ENCODE results near the gene CORO2A. TPM values are rescaled to one million over a fixed set of nuclear protein-coding genes. Genes with fewer than 3 reads are reported as not detected.

CORO2A gene
- total RNA-seq, 1 donor from 2014 or later, result 0.96 TPM

GRCh38 chr9:98215821-98216220 lies 23.4 kb upstream of the CORO2A start:
- H3K9me3 Mint-ChIP-seq, result no peaks in the 10 kb centered on the region
- intact Hi-C loops (cut with micrococcal nuclease), result no loop called here
- no peak overlapping the region for H3K4me3 Mint-ChIP-seq (ENCODE audit: low read depth)
- no peak for DNase-seq (ENCODE audit: low spot score)
- H3K36me3 Mint-ChIP-seq (ENCODE audit: low read depth), result no peaks in the 10 kb centered on the region
- H3K27ac Mint-ChIP-seq, result no peak overlapping the region
- H3K4me1 Mint-ChIP-seq (ENCODE audit: low read depth), result no peaks in the 10 kb centered on the region
- H3K27me3 Mint-ChIP-seq (ENCODE audit: low read depth), result no peaks in the 10 kb centered on the region

DNA sequence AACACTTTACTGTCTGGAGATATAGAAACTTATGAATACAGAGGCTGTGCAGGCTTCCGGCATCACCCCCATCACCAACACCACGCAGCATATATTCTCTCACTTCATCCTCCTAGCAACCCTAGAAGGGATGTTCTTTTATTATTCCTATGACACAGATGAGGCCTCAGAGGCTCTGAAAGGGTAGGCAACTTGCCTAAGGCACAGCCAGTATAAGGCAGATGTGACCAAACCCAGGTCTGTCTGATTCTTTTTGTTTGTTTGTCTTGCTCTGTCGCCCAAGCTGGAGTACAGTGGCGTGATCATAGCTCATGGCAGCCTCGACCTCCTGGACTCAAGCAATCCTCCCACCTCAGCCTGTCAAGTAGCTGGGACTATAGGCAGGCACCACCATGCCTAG lies 22.8 kb upstream of the CORO2A start:
- no peaks in the 10 kb centered on the region for H3K27me3 Mint-ChIP-seq (ENCODE audit: low read depth)
- no peak overlapping the region for H3K4me3 Mint-ChIP-seq (ENCODE audit: low read depth)
- no peak for DNase-seq (ENCODE audit: low spot score)
- intact Hi-C loops (cut with micrococcal nuclease), result no loop called here
- H3K27ac Mint-ChIP-seq, result no peak overlapping the region
- no peaks in the 10 kb centered on the region for H3K4me1 Mint-ChIP-seq (ENCODE audit: low read depth)
- H3K9me3 Mint-ChIP-seq, result no peaks in the 10 kb centered on the region
- H3K36me3 Mint-ChIP-seq (ENCODE audit: low read depth), result no peaks in the 10 kb centered on the region

GRCh38 chr9:98214811-98215210 lies 22.4 kb upstream of the CORO2A start:
- Mint-ChIP-seq H3K27ac (no peak overlapping the region), H3K4me1 (ENCODE audit: low read depth) (no peaks in the 10 kb centered on the region), H3K27me3 (ENCODE audit: low read depth) (no peaks in the 10 kb centered on the region), H3K9me3 (no peaks in the 10 kb centered on the region), H3K36me3 (ENCODE audit: low read depth) (no peaks in the 10 kb centered on the region), H3K4me3 (ENCODE audit: low read depth) (no peak overlapping the region)
- no peak for DNase-seq (ENCODE audit: low spot score)
- intact Hi-C loops (cut with micrococcal nuclease), result no loop called here

DNA sequence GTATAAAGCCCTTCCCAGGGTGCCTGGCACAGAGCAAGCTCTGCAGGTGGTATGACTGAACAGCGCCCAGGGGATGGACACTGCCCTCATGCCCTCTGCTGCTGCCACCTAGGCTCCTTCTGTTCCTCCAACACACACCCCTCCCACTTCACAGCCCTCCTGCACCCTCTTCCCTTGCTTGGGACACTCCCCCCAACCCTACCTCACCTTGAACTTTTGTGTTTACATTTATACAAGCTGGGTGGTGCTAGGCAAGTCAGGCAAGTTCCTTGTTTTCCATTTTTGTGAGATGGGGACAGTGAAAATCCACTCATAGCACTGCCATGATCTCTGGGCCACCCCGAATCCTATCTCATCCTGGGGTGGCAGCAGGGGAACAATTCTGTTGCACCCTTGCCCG lies 18.8 kb upstream of the CORO2A start:
- H3K36me3 Mint-ChIP-seq (ENCODE audit: low read depth), result no peaks in the 10 kb centered on the region
- no peaks in the 10 kb centered on the region for H3K4me1 Mint-ChIP-seq (ENCODE audit: low read depth)
- no peaks in the 10 kb centered on the region for H3K9me3 Mint-ChIP-seq
- intact Hi-C loops (cut with micrococcal nuclease), result no loop called here
- no peak for DNase-seq (ENCODE audit: low spot score)
- H3K27me3 Mint-ChIP-seq (ENCODE audit: low read depth), result no peaks in the 10 kb centered on the region
- H3K4me3 Mint-ChIP-seq (ENCODE audit: low read depth), result no peak overlapping the region
- H3K27ac Mint-ChIP-seq, result no peak overlapping the region

DNA sequence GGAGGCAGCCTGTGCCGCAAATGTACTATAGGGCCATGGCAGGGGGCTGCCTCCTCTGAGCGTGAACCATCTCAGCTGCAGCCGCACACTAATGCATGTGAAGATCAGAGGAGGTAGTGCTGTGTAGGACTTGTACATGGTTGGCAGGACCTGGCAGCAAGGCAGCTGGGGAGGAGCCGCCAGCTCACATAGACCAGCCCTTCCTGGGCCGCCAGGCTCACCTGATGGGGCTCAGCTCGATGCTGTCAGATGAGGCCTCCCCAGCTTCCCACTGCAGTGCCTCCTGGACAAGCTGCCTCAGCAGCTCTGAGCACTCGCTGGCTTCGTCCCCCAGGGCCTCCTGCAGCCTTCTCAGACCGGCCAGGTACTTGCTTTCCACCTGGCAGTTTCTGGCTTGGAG lies 18.0 kb upstream of the CORO2A start:
- Mint-ChIP-seq H3K4me3 (ENCODE audit: low read depth) (no peak overlapping the region), H3K27ac (no peak overlapping the region), H3K27me3 (ENCODE audit: low read depth) (no peaks in the 10 kb centered on the region), H3K36me3 (ENCODE audit: low read depth) (no peaks in the 10 kb centered on the region), H3K9me3 (no peaks in the 10 kb centered on the region), H3K4me1 (ENCODE audit: low read depth) (no peaks in the 10 kb centered on the region)
- no peak for DNase-seq (ENCODE audit: low spot score)
- intact Hi-C loops (cut with micrococcal nuclease), result no loop called here

- H3K4me3 Mint-ChIP-seq (ENCODE audit: low read depth), result no peak overlapping the region
- intact Hi-C loops (cut with micrococcal nuclease), result no loop called here
- no peaks in the 10 kb centered on the region for H3K4me1 Mint-ChIP-seq (ENCODE audit: low read depth)
- no peaks in the 10 kb centered on the region for H3K36me3 Mint-ChIP-seq (ENCODE audit: low read depth)
- no peak for DNase-seq (ENCODE audit: low spot score)
- no peaks in the 10 kb centered on the region for H3K27me3 Mint-ChIP-seq (ENCODE audit: low read depth)
- no peak overlapping the region for H3K27ac Mint-ChIP-seq
- H3K9me3 Mint-ChIP-seq, result no peaks in the 10 kb centered on the region
Observed at GRCh38 chr9:98209530-98209929, 17.1 kb upstream of the CORO2A start.

GRCh38 chr9:98208635-98209034 lies 16.2 kb upstream of the CORO2A start:
- Mint-ChIP-seq H3K4me1 (ENCODE audit: low read depth) (no peaks in the 10 kb centered on the region), H3K9me3 (no peaks in the 10 kb centered on the region), H3K27me3 (ENCODE audit: low read depth) (no peaks in the 10 kb centered on the region), H3K27ac (no peak overlapping the region), H3K36me3 (ENCODE audit: low read depth) (no peaks in the 10 kb centered on the region), H3K4me3 (ENCODE audit: low read depth) (no peak overlapping the region)
- intact Hi-C loops (cut with micrococcal nuclease), result no loop called here
- no peak for DNase-seq (ENCODE audit: low spot score)

DNA sequence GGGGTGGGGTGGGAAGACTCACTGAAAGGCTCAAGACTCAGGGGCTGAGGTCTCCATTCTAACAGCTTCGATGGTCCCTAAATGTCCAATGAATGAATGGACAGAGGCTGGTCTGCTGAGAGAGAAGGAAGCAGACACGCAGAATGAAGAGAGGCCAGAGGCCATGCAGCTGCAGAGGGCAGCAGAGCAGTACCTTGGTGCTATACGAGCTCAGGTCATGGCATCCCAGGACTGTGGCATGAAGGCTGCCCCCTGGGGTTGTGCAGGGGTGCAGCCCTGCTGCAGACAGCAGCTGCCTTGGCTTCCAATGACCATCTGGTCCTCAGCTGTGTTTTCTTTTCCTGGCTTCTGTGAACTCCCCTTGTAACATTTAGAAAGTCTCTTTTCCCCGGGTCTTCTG lies 15.2 kb upstream of the CORO2A start:
- H3K27ac Mint-ChIP-seq, result no peak overlapping the region

DNA sequence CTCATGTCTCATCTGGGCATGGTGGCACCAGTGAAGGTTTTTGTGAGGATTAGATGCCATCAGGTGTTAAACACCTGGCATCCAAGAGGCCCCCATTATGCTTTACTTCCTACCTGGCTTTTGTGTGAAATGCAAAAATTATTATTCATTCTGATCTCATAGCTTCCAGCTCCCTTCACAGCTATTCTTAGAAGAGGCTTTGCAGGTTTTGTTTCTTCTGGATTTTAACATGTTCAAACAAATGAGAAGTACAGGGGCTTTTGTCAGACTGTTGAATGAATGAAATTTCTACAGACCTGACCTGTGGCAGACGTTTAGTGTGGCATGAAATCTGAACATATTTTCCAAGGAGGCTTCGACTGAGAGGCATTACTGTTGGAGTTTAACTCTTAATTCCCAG lies 14.3 kb upstream of the CORO2A start:
- Mint-ChIP-seq H3K27me3 (ENCODE audit: low read depth) (no peaks in the 10 kb centered on the region), H3K4me1 (ENCODE audit: low read depth) (no peaks in the 10 kb centered on the region), H3K27ac (no peak overlapping the region), H3K36me3 (ENCODE audit: low read depth) (no peaks in the 10 kb centered on the region), H3K9me3 (no peaks in the 10 kb centered on the region), H3K4me3 (ENCODE audit: low read depth) (no peak overlapping the region)
- intact Hi-C loops (cut with micrococcal nuclease), result no loop called here
- DNase-seq (ENCODE audit: low spot score), result no peak

More for the DNA sequence above, 15.2 kb upstream of the CORO2A start:
- Mint-ChIP-seq H3K4me3 (ENCODE audit: low read depth) (no peak overlapping the region), H3K27me3 (ENCODE audit: low read depth) (no peaks in the 10 kb centered on the region), H3K9me3 (no peaks in the 10 kb centered on the region), H3K4me1 (ENCODE audit: low read depth) (no peaks in the 10 kb centered on the region), H3K36me3 (ENCODE audit: low read depth) (no peaks in the 10 kb centered on the region)
- no peak for DNase-seq (ENCODE audit: low spot score)
- intact Hi-C loops (cut with micrococcal nuclease), result no loop called here

- Mint-ChIP-seq H3K27ac (no peak overlapping the region), H3K36me3 (ENCODE audit: low read depth) (no peaks in the 10 kb centered on the region)
Observed at GRCh38 chr9:98204692-98205091, 12.3 kb upstream of the CORO2A start.

DNA sequence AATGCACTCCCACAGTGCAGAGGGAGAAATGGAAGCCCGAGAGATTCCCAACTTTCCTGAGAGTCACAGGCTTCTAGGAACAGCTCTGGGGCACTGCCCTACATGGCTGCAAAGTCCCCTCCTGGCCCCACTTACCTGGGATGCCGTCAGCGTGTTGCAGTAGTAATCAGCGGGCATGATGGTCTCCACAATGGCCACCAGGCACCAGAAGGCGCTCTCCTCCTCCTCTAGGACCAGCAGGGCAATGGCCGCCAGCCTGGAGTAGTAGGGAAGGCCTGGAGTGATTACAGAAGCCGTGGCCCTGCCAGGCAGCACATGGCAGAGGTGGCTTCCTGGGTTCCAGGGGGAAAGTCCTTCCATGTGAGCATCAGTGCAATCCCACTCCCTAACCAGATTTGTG lies 10.7 kb upstream of the CORO2A start:
- H3K27me3 Mint-ChIP-seq (ENCODE audit: low read depth), result no peaks in the 10 kb centered on the region
- H3K4me1 Mint-ChIP-seq (ENCODE audit: low read depth), result no peaks in the 10 kb centered on the region
- intact Hi-C loops (cut with micrococcal nuclease), result no loop called here
- H3K27ac Mint-ChIP-seq, result no peak overlapping the region
- H3K36me3 Mint-ChIP-seq (ENCODE audit: low read depth), result no peaks in the 10 kb centered on the region
- no peak for DNase-seq (ENCODE audit: low spot score)
- no peak overlapping the region for H3K4me3 Mint-ChIP-seq (ENCODE audit: low read depth)
- H3K9me3 Mint-ChIP-seq, result no peaks in the 10 kb centered on the region

More at GRCh38 chr9:98204692-98205091, 12.3 kb upstream of the CORO2A start:
- Mint-ChIP-seq H3K9me3 (no peaks in the 10 kb centered on the region), H3K4me3 (ENCODE audit: low read depth) (no peak overlapping the region), H3K27me3 (ENCODE audit: low read depth) (no peaks in the 10 kb centered on the region), H3K4me1 (ENCODE audit: low read depth) (no peaks in the 10 kb centered on the region)
- DNase-seq (ENCODE audit: low spot score), result no peak
- intact Hi-C loops (cut with micrococcal nuclease), result loop anchor here (1.0 kb wide), 1 partner anchor 59 kb away; no protein-coding TSS in a partner anchor

GRCh38 chr9:98202252-98202651 lies 9.8 kb upstream of the CORO2A start:
- intact Hi-C loops (cut with micrococcal nuclease), result no loop called here
- no peaks in the 10 kb centered on the region for H3K36me3 Mint-ChIP-seq (ENCODE audit: low read depth)
- no peak overlapping the region for H3K4me3 Mint-ChIP-seq (ENCODE audit: low read depth)
- no peaks in the 10 kb centered on the region for H3K4me1 Mint-ChIP-seq (ENCODE audit: low read depth)
- no peak overlapping the region for H3K27ac Mint-ChIP-seq
- no peak for DNase-seq (ENCODE audit: low spot score)
- H3K9me3 Mint-ChIP-seq, result no peaks in the 10 kb centered on the region
- H3K27me3 Mint-ChIP-seq (ENCODE audit: low read depth), result no peaks in the 10 kb centered on the region

DNA sequence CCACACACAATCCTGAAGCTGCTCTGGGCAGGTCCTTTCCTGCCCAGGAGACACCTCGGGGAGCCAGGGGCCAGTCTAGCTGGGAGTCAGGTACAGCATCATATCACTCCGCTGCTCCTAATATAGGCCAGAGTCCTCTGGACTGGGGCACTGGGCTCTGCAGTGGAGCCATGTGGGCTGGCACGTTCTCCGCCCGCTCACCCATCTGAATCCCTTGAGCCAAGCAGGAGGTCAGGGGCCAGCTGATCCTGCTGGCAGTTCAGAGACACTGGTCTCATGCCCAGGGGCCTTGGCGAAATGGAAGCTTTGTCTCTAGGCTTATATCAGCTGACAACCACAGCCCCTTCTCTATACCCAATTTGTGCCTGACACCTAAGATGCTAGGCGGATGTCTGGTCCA lies 9.3 kb upstream of the CORO2A start:
- Mint-ChIP-seq H3K4me1 (ENCODE audit: low read depth) (no peaks in the 10 kb centered on the region), H3K27ac (no peak overlapping the region), H3K27me3 (ENCODE audit: low read depth) (no peaks in the 10 kb centered on the region), H3K36me3 (ENCODE audit: low read depth) (no peaks in the 10 kb centered on the region), H3K9me3 (no peaks in the 10 kb centered on the region), H3K4me3 (ENCODE audit: low read depth) (no peak overlapping the region)
- no peak for DNase-seq (ENCODE audit: low spot score)
- intact Hi-C loops (cut with micrococcal nuclease), result no loop called here

GRCh38 chr9:98201102-98201501 lies 8.7 kb upstream of the CORO2A start:
- no peaks in the 10 kb centered on the region for H3K36me3 Mint-ChIP-seq (ENCODE audit: low read depth)
- H3K4me1 Mint-ChIP-seq (ENCODE audit: low read depth), result no peaks in the 10 kb centered on the region
- intact Hi-C loops (cut with micrococcal nuclease), result no loop called here
- H3K27me3 Mint-ChIP-seq (ENCODE audit: low read depth), result no peaks in the 10 kb centered on the region
- H3K27ac Mint-ChIP-seq, result no peak overlapping the region
- H3K9me3 Mint-ChIP-seq, result no peaks in the 10 kb centered on the region
- H3K4me3 Mint-ChIP-seq (ENCODE audit: low read depth), result no peak overlapping the region
- no peak for DNase-seq (ENCODE audit: low spot score)
